ENCODE results near the gene PRR23E. TPM values are rescaled to one million over a fixed set of nuclear protein-coding genes. Genes with fewer than 3 reads are reported as not detected.

Gene PRR23E
- total RNA-seq, 1 experiment from 2014 or later = not detected

DNA sequence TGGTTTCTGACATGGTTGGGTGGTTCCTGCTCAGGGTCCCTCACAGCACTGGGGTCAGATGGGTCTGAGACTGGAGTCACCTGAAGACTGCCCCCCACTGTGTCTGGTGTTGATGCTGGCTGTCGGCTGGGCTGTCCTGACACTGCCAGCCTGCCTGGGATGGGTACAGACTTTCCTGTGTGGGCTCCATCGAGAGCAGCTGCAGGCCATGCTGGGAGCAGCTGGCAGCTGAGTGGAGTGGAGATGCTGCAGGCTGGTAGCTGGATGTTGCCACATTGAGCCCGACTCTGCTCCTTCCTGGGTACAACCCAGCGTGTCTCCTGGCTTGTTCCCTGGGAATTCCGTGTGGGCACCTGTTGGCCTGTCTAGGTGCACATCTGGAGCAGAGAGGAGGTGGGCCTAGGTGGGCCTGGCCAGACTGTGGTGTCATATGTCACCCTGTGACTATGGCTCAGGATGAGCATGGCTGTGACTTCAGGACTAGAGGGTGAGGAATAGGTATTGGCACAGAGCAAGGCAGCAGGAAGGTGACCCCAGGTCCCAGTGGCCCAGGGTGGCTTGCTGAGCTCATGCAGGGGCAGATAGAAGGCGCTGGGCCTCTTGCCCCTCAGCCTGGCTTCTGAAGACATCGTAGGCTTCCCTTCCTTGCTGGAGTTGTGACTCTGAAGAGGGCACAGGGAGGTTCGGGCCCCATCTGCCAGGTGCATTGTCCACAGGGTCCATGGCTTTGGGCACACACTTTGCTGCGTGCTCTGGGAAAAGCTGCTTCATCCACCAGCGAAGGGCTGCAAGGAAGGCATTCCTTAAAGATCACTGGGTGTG lies 40.0 kb upstream of the PRR23E start:
- Histone ChIP-seq H4K20me1 (ENCODE audit: insufficient read depth) (no peaks in the 10 kb centered on the region), H3K9me2 (ENCODE audit: insufficient read depth) (no peaks in the 10 kb centered on the region), H3K27me3 (ENCODE audit: insufficient read depth, low read depth) (peaks cover 25% of the 10 kb centered on the region), H3K79me2 (ENCODE audit: low read depth) (no peaks in the 10 kb centered on the region), H3K9me3 (ENCODE audit: insufficient read depth, low read depth) (no peaks in the 10 kb centered on the region; the same call in 1 of the 2 replicates), H3K27ac (no peak overlapping the region), H3K4me1 (replicated peaks; ENCODE audit: insufficient read depth) (no peaks in the 10 kb centered on the region), H3F3A (ENCODE audit: insufficient read depth, low read depth) (peaks cover 16% of the 10 kb centered on the region; the same call in 1 of the 2 replicates), H3K4me2 (no peak overlapping the region), H3K36me3 (ENCODE audit: low read depth) (no peaks in the 10 kb centered on the region), H2AFZ (no peak overlapping the region), H3K4me3 (no peak overlapping the region)
- CTCF ChIA-PET = no interaction called here
- no TSS peak for BruUV-seq (replicated peaks)
- POLR2A ChIA-PET (ENCODE audit: unreplicated experiment) = no interaction called here
- DNase-seq = no peak
- no peak for TF ChIP-seq EZH2 (IDR thresholded peaks at IDR 0.05; ENCODE audit: low read depth)
- TF ChIP-seq, protein P1, sequence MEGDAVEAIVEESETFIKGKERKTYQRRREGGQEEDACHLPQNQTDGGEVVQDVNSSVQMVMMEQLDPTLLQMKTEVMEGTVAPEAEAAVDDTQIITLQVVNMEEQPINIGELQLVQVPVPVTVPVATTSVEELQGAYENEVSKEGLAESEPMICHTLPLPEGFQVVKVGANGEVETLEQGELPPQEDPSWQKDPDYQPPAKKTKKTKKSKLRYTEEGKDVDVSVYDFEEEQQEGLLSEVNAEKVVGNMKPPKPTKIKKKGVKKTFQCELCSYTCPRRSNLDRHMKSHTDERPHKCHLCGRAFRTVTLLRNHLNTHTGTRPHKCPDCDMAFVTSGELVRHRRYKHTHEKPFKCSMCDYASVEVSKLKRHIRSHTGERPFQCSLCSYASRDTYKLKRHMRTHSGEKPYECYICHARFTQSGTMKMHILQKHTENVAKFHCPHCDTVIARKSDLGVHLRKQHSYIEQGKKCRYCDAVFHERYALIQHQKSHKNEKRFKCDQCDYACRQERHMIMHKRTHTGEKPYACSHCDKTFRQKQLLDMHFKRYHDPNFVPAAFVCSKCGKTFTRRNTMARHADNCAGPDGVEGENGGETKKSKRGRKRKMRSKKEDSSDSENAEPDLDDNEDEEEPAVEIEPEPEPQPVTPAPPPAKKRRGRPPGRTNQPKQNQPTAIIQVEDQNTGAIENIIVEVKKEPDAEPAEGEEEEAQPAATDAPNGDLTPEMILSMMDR (conservative IDR thresholded peaks at IDR 0.05) = no peak
- intact Hi-C loops (cut with micrococcal nuclease; ENCODE audit: unreplicated experiment) = no loop called here

DNA sequence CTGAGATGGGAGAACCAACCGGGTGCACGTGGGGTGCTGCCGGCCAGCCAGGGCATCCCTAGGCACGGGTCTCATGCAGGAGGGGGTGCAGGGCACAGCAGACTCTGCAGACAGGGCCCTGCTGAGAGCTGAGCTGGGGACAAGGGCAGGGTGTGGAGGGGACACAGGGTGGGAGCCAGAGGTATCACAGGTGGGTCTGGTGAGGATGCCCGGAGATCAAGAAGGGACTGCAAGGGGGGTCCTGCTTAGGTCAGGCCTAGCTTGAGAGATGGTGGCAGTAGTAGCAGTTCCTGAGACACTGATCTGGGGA lies 39.5 kb upstream of the PRR23E start:
- intact Hi-C loops (cut with micrococcal nuclease; ENCODE audit: unreplicated experiment) = no loop called here
- ChIA-PET CTCF (no interaction called here), POLR2A (ENCODE audit: unreplicated experiment) (no interaction called here)
- no peaks in the 10 kb centered on the region for H3K79me2 ChIP-seq (ENCODE audit: low read depth)
- no TSS peak for BruUV-seq (replicated peaks)
- no peaks in the 10 kb centered on the region; the same call in 1 of the 2 replicates for H3K9me3 ChIP-seq (ENCODE audit: insufficient read depth, low read depth)
- no peaks in the 10 kb centered on the region for H3K4me1 ChIP-seq (replicated peaks; ENCODE audit: insufficient read depth)
- H3F3A ChIP-seq (ENCODE audit: insufficient read depth, low read depth) = peaks cover 16% of the 10 kb centered on the region; the same call in 1 of the 2 replicates
- H3K27me3 ChIP-seq (ENCODE audit: insufficient read depth, low read depth) = peaks cover 25% of the 10 kb centered on the region
- H3K4me2 ChIP-seq = no peak overlapping the region
- no peak overlapping the region for H2AFZ ChIP-seq
- no peaks in the 10 kb centered on the region for H3K36me3 ChIP-seq (ENCODE audit: low read depth)
- H3K27ac ChIP-seq = no peak overlapping the region
- H4K20me1 ChIP-seq (ENCODE audit: insufficient read depth) = no peaks in the 10 kb centered on the region
- no peak for TF ChIP-seq EZH2 (IDR thresholded peaks at IDR 0.05; ENCODE audit: low read depth)
- TF ChIP-seq, protein P1 (conservative IDR thresholded peaks at IDR 0.05) = no peak
- no peak for DNase-seq
- H3K9me2 ChIP-seq (ENCODE audit: insufficient read depth) = no peaks in the 10 kb centered on the region
- H3K4me3 ChIP-seq = no peak overlapping the region

DNA sequence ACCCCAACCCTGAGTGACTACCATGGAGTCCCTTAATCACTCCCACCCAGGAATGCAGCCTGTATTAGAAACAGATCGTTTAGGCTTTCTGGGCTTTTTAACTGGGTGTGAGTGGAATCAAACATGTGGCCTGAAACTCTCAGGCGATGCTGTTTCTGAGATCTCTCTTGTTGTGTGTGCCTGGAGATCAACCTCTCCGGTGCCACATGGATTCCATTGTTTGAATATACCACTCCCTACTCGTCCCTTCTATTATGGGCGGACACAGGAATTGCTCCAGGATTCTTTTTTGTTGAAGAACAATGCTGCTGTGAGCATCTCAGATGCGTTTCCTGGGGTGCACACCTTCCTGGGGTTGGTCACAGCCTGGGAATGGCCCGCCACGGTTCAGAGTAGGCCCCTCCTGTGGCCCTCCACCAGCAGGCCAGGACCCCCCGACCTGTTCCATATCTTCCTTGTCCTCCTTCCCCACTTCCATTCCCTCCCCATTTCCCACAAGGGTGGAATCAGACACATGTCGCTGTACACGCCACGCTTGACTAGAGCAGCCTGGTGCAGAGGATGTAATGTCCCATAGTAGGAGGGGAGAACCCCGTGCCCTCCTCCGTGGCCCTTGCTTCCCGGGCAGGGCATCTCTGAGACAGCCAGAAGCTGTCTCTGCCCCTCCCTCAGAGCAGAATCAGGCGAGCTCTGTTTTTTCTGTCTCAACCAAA lies 36.4 kb upstream of the PRR23E start:
- Histone ChIP-seq H3K79me2 (ENCODE audit: low read depth) (no peaks in the 10 kb centered on the region), H3K9me2 (ENCODE audit: insufficient read depth) (no peaks in the 10 kb centered on the region), H2AFZ (no peak overlapping the region), H3F3A (ENCODE audit: insufficient read depth, low read depth) (peaks cover 16% of the 10 kb centered on the region; the same call in 1 of the 2 replicates), H3K4me1 (replicated peaks; ENCODE audit: insufficient read depth) (no peaks in the 10 kb centered on the region), H3K9me3 (ENCODE audit: insufficient read depth, low read depth) (no peaks in the 10 kb centered on the region; the same call in 1 of the 2 replicates), H3K27ac (no peak overlapping the region), H3K27me3 (ENCODE audit: insufficient read depth, low read depth) (peaks cover 49% of the 10 kb centered on the region), H3K4me2 (no peak overlapping the region), H3K4me3 (no peak overlapping the region), H4K20me1 (ENCODE audit: insufficient read depth) (no peaks in the 10 kb centered on the region), H3K36me3 (ENCODE audit: low read depth) (no peaks in the 10 kb centered on the region)
- intact Hi-C loops (cut with micrococcal nuclease; ENCODE audit: unreplicated experiment) = no loop called here
- DNase-seq = no peak
- CTCF ChIA-PET = interaction anchor here (0.6 kb wide), 1 partner anchor 259 kb away, joined by 5 read pairs; no protein-coding TSS in a partner anchor
- BruUV-seq (replicated peaks) = no TSS peak
- TF ChIP-seq, protein P1 (conservative IDR thresholded peaks at IDR 0.05) = no peak
- TF ChIP-seq EZH2 (IDR thresholded peaks at IDR 0.05; ENCODE audit: low read depth) = no peak
- POLR2A ChIA-PET (ENCODE audit: unreplicated experiment) = no interaction called here
